Left hindlimb (tissue), 1 donor: ENCODE results near the gene CCDC78.
A peak's percentile ranks its signal among the peaks of the same experiment; 100 is the strongest.

Source experiments
- DNase-seq: peaks from one replicate; pipeline ENCODE4 v3.0.0-alpha.2; 2018

Gene CCDC78

GRCh38 chr16:726438-727290 is at the start of gene CCDC78, which contains the start of gene HAGHL:
TSS of gene CCDC78 (minus strand) at chr16:726443. CDS start at chr16:726367, 76 bp downstream.
TSS of gene HAGHL (plus strand) at chr16:727106. CDS start at chr16:727510, 404 bp downstream.
- peak; percentile 52 for DNase-seq

- DNase-seq = no peak
These were observed 49.1 kb upstream of the CCDC78 start for GRCh38 chr16:775236-775796.

- DNase-seq = no peak
These were observed 48.1 kb upstream of the CCDC78 start for GRCh38 chr16:774086-775001.

- peak; percentile 24 for DNase-seq
These were observed 46.7 kb upstream of the CCDC78 start for GRCh38 chr16:772959-773358.

- DNase-seq = peak; percentile 19
These were observed 44.2 kb upstream of the CCDC78 start for GRCh38 chr16:770411-770810.

GRCh38 chr16:769934-770333 is 43.7 kb upstream of the CCDC78 start:
- peak; percentile 9 for DNase-seq

- DNase-seq = peak; percentile 30
These were observed 43.0 kb upstream of the CCDC78 start for GRCh38 chr16:769184-769784.

GRCh38 chr16:768428-768827 is 42.2 kb upstream of the CCDC78 start:
- DNase-seq = peak; percentile 27

GRCh38 chr16:767743-768235 is 41.5 kb upstream of the CCDC78 start:
- peak; percentile 27 for DNase-seq

GRCh38 chr16:766820-767640 is 40.8 kb upstream of the CCDC78 start:
- DNase-seq = peak; percentile 29

GRCh38 chr16:766008-766819 is 40.0 kb upstream of the CCDC78 start:
- peak; percentile 17 for DNase-seq

- DNase-seq = peak; percentile 28
These were observed 39.2 kb upstream of the CCDC78 start for GRCh38 chr16:765488-765865.

- DNase-seq = peak; percentile 25
These were observed 38.7 kb upstream of the CCDC78 start for GRCh38 chr16:764848-765487.

- no peak for DNase-seq
These were observed 38.0 kb upstream of the CCDC78 start for GRCh38 chr16:764184-764750.

- peak; percentile 30 for DNase-seq
These were observed 37.3 kb upstream of the CCDC78 start for GRCh38 chr16:763369-764183.

- DNase-seq = no peak
These were observed 36.5 kb upstream of the CCDC78 start for GRCh38 chr16:762595-763268.

GRCh38 chr16:761625-762513 is 35.6 kb upstream of the CCDC78 start:
- peak; percentile 33 for DNase-seq
